Renal cortical epithelial cell (primary cell): ENCODE results near the gene ARID4A. TPM values are rescaled to one million over a fixed set of nuclear protein-coding genes. Genes with fewer than 3 reads are reported as not detected.
"Not testable (repeated sequence)": the region's sequence is repeated elsewhere in the genome, so short reads cannot be mapped to it uniquely, and the experiment has no call there.

ENCODE experiments used
- DNase-seq: peaks from one replicate; pipeline ENCODE4 v3.0.0-alpha.2; 2011; ENCODE audit warnings: low read depth
- total RNA-seq: library from RNA; depleted of rRNA; stranded (reverse); fragments of >200 nt; gene quantifications from 2 replicates; pipeline ENCODE4 v1.2.3, GENCODE V29; 2014

Gene ARID4A
- total RNA-seq, 1 donor from 2014 or later, result 18.6 TPM

GRCh38 chr14:58288106-58288792, 10.1 kb upstream of the ARID4A start:
- no peak for DNase-seq

- no peak for DNase-seq
Observed at GRCh38 chr14:58291646-58292045, 6.7 kb upstream of the ARID4A start.

- no peak for DNase-seq
Observed at GRCh38 chr14:58292187-58292586, 6.2 kb upstream of the ARID4A start.

GRCh38 chr14:58294201-58294600, 4.2 kb upstream of the ARID4A start:
- no peak for DNase-seq

- DNase-seq, result peak; percentile 48
Observed at GRCh38 chr14:58296726-58297125, 1.6 kb upstream of the ARID4A start.

GRCh38 chr14:58297412-58297761, 968 bp upstream of the ARID4A start:
- peak; percentile 44 for DNase-seq

- DNase-seq, result peak; percentile 100
Observed at GRCh38 chr14:58297762-58298476, 436 bp upstream of the ARID4A start.

- DNase-seq, result no peak
Observed at GRCh38 chr14:58299401-58300330, 1.3 kb downstream of the ARID4A start.

- DNase-seq, result no peak
Observed at GRCh38 chr14:58301416-58301815, 3.1 kb downstream of the ARID4A start.

- no peak for DNase-seq
Observed at GRCh38 chr14:58305730-58306129, 7.4 kb downstream of the ARID4A start.

GRCh38 chr14:58307597-58308316, 9.4 kb downstream of the ARID4A start:
- DNase-seq, result no peak

- DNase-seq, result no peak
Observed at GRCh38 chr14:58309086-58309485, 10.7 kb downstream of the ARID4A start.

GRCh38 chr14:58313699-58314098, 15.3 kb downstream of the ARID4A start:
- DNase-seq, result no peak

- peak; percentile 35 for DNase-seq
Observed at GRCh38 chr14:58315606-58316005, 17.3 kb downstream of the ARID4A start.

GRCh38 chr14:58327019-58327418, 28.7 kb downstream of the ARID4A start:
- no peak for DNase-seq

- peak; percentile 93 for DNase-seq
Observed at GRCh38 chr14:58331111-58331510, 32.8 kb downstream of the ARID4A start.

GRCh38 chr14:58332561-58332960, 34.2 kb downstream of the ARID4A start:
- DNase-seq, result no peak

GRCh38 chr14:58339666-58340065, 41.3 kb downstream of the ARID4A start:
- DNase-seq, result not testable (repeated sequence)

GRCh38 chr14:58341152-58341748, 42.9 kb downstream of the ARID4A start:
- no peak for DNase-seq

- not testable (repeated sequence) for DNase-seq
Observed at GRCh38 chr14:58343535-58343934, 45.2 kb downstream of the ARID4A start.
